Mucosa of gallbladder (tissue), 1 donor: ENCODE data around the gene FYB1. TPM values are rescaled to one million over a fixed set of nuclear protein-coding genes. Genes with fewer than 3 reads are reported as not detected.
"Not testable (repeated sequence)": the region's sequence is repeated elsewhere in the genome, so short reads cannot be mapped to it uniquely, and the experiment has no call there.

ENCODE experiments used
- DNase-seq: peaks from one replicate; pipeline ENCODE4 v3.0.0-alpha.2; 2020; ENCODE audit warnings: low spot score
- total RNA-seq: library from RNA; stranded (reverse); gene quantifications from one replicate; pipeline ENCODE4 v1.2.1, GENCODE V29; 2021
- donor health status: DM: no; HTN: no; CAD: no.

FYB1 gene
- total RNA-seq, 1 donor from 2014 or later, result 24.7 TPM

GRCh38 chr5:39226100-39226451, 6.7 kb upstream of the FYB1 start:
- no peak for DNase-seq

- no peak for DNase-seq
Observed at GRCh38 chr5:39225405-39226099, 6.2 kb upstream of the FYB1 start.

- peak; percentile 60 for DNase-seq
Observed at GRCh38 chr5:39224196-39224761, 4.9 kb upstream of the FYB1 start.

GRCh38 chr5:39223565-39224156, 4.3 kb upstream of the FYB1 start:
- DNase-seq, result no peak

GRCh38 chr5:39221671-39222070, 2.3 kb upstream of the FYB1 start:
- DNase-seq, result not testable (repeated sequence)

- DNase-seq, result no peak
Observed at GRCh38 chr5:39220280-39221030, 1.1 kb upstream of the FYB1 start.

GRCh38 chr5:39218482-39219402, 621 bp downstream of the FYB1 start:
- DNase-seq, result no peak

- peak; percentile 86 for DNase-seq
Observed at GRCh38 chr5:39217365-39218281, 1.7 kb downstream of the FYB1 start.

- DNase-seq, result no peak
Observed at GRCh38 chr5:39216631-39217030, 2.7 kb downstream of the FYB1 start.

- no peak for DNase-seq
Observed at GRCh38 chr5:39215857-39216256, 3.5 kb downstream of the FYB1 start.

- DNase-seq, result no peak
Observed at GRCh38 chr5:39214912-39215709, 4.3 kb downstream of the FYB1 start.

GRCh38 chr5:39213447-39214207, 5.7 kb downstream of the FYB1 start:
- no peak for DNase-seq

GRCh38 chr5:39211773-39212172, 7.6 kb downstream of the FYB1 start:
- no peak for DNase-seq

GRCh38 chr5:39209924-39210323, 9.4 kb downstream of the FYB1 start:
- peak; percentile 30 for DNase-seq

- no peak for DNase-seq
Observed at GRCh38 chr5:39208471-39208870, 10.9 kb downstream of the FYB1 start.

- DNase-seq, result no peak
Observed at GRCh38 chr5:39207345-39208045, 11.9 kb downstream of the FYB1 start.

- DNase-seq, result no peak
Observed at GRCh38 chr5:39206630-39207321, 12.6 kb downstream of the FYB1 start.

GRCh38 chr5:39205550-39205949, 13.8 kb downstream of the FYB1 start:
- DNase-seq, result no peak
